ENCODE measurements around the gene STRIT1. TPM values are rescaled to one million over a fixed set of nuclear protein-coding genes. Genes with fewer than 3 reads are reported as not detected.
"Not testable (repeated sequence)": the region's sequence is repeated elsewhere in the genome, so short reads cannot be mapped to it uniquely, and the experiment has no call there.

STRIT1 gene
- total RNA-seq, 2 donors from 2014 or later: not detected

DNA sequence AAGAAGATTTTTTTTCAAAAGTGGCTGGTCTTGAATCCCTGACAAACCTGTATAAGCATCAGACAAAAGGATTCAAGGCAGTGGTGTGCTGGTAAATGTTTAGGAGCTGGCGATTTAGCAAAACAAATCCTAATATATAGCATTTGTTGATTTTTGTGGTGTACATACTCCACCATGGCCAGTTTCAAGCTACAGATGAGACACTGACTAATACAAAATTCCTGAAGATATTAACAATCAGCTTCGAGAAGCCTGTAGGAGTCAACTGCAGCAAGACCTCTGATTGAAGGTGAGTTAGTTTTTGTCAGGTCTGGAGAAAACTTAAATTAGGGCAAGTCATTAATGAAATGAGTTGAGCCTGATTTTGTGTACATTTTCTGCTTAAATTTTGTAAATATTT, 6.7 kb downstream of the STRIT1 start:
- no peaks in the 10 kb centered on the region for H3K36me3 Mint-ChIP-seq

GRCh38 chr3:155285936-155286335, 7.5 kb downstream of the STRIT1 start:
- no peak overlapping the region for H3K27ac Mint-ChIP-seq
- H3K36me3 Mint-ChIP-seq: no peaks in the 10 kb centered on the region
- no peak for DNase-seq (ENCODE audit: low spot score in 2 of 2)
- no peak for ATAC-seq
- H3K9me3 Mint-ChIP-seq: no peaks in the 10 kb centered on the region

More for the DNA sequence above, 6.7 kb downstream of the STRIT1 start:
- DNase-seq (ENCODE audit: low spot score in 2 of 2): no peak
- no peak overlapping the region for H3K27ac Mint-ChIP-seq
- H3K9me3 Mint-ChIP-seq: no peaks in the 10 kb centered on the region
- no peak for ATAC-seq

DNA sequence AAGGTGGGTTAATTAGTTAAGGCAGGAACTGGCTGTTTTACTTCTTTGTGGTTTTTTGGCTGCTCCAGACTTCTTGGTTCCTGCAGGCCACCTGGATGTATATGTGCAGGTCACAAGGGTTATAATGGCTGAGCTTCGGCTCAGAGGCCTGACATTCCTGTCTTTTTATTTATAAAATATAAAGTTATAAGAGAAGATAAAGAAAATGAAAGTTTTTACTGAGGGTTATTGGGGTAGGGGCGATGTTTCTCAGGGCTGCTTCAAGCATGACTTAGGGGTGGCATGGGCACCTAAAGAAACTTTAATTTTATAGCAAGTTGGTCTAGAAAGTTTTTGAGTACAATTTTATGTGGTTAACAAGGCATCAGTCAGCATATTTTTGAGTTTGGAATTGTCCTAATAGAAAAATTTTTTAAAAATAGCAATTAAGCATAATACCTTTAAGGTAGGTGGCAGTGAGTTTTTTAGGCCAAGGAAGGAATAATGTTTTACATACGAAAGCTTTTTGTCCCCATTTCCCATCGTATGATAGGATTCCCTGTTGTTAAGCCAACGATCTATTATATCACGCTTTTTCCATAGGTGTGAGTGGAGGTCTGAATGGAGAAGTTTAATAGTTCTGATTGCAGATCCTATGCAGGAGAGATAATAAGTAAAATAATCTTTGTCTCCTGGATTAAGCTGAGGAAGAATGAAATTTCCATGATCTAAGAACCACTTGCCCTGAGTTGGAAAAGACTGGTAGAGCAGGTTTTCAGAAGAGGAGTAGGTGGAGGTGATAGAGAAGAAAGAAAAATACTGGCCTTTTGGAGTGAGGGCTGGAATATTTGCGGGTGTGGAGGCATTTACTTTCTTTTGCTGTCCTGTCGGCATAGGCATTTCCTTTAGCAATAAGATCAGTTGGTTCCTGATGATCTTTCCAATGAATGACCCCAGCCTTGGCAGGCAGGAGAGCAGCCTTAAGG, 10.1 kb downstream of the STRIT1 start:
- H3K36me3 Mint-ChIP-seq: no peaks in the 10 kb centered on the region
- H3K9me3 Mint-ChIP-seq: peaks cover 9 to 11% of the 10 kb centered on the region in 2 donors
- DNase-seq (ENCODE audit: low spot score in 2 of 2) (no peak), ATAC-seq (no peak)
- H3K27ac Mint-ChIP-seq: no peak overlapping the region

GRCh38 chr3:155282385-155283091, 10.9 kb downstream of the STRIT1 start:
- no peak overlapping the region for H3K27ac Mint-ChIP-seq
- H3K9me3 Mint-ChIP-seq: peaks cover 9 to 11% of the 10 kb centered on the region in 2 donors
- DNase-seq (ENCODE audit: low spot score in 2 of 2) (no peak), ATAC-seq (no peak)
- no peaks in the 10 kb centered on the region for H3K36me3 Mint-ChIP-seq

GRCh38 chr3:155281912-155282311, 11.6 kb downstream of the STRIT1 start:
- H3K9me3 Mint-ChIP-seq: peaks cover 9 to 11% of the 10 kb centered on the region in 2 donors
- H3K36me3 Mint-ChIP-seq: no peaks in the 10 kb centered on the region
- DNase-seq (ENCODE audit: low spot score in 2 of 2) (no peak), ATAC-seq (no peak)
- no peak overlapping the region for H3K27ac Mint-ChIP-seq

DNA sequence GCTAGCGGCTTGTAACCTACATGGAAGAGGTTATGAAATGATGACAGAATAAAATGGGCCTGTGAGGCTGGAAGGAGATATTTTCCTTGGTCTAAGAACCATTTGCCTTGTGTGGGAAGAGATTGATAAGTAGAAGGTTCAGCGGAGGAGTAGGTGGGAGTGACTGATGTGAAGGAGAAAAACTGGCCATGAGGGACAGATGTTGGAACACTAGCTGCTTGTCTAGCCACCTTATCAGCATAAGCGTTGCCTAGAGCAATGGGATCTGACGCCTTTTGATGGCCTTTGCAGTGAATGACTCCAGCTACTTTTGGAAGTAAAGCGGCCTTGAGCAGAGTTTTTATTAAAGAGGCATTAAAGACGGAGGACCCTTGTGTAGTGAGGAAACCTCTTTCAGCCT, 17.4 kb downstream of the STRIT1 start:
- not testable (repeated sequence) for DNase-seq (ENCODE audit: low spot score in 2 of 2); ATAC-seq; H3K36me3 Mint-ChIP-seq; H3K27ac Mint-ChIP-seq
- H3K9me3 Mint-ChIP-seq: peaks cover 9 to 11% of the 10 kb centered on the region in 2 donors

DNA sequence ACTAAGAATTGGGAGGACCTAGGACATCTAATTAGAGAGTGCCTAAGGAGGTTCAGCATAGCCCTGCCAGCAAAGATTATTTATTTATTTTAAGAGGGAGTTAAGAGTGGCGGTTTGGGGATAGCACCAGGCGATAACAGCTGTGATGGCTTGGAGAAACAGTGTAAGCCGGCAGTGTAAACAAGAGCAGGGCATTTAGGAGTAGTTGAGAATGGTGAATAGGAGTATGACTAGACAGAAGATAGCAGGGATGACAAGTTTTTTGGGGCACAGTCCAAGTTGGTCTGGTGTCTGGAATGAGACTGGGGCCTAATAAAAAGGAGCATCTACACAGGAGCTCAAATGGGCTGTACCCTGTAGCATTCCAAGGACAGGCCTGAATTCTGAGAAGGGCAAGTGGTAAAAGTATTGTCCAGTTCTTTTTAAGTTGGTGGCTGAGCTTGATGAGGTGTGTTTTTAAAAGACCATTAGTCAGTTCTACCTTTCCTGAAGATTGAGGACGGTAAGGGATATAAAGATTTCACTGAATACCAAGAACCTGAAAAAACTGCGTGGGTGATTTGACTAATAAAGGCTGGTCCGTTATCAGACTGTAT, 18.2 kb downstream of the STRIT1 start:
- not testable (repeated sequence) for H3K36me3 Mint-ChIP-seq; H3K27ac Mint-ChIP-seq; ATAC-seq; DNase-seq (ENCODE audit: low spot score in 2 of 2)
- peaks cover 9 to 11% of the 10 kb centered on the region in 2 donors for H3K9me3 Mint-ChIP-seq

DNA sequence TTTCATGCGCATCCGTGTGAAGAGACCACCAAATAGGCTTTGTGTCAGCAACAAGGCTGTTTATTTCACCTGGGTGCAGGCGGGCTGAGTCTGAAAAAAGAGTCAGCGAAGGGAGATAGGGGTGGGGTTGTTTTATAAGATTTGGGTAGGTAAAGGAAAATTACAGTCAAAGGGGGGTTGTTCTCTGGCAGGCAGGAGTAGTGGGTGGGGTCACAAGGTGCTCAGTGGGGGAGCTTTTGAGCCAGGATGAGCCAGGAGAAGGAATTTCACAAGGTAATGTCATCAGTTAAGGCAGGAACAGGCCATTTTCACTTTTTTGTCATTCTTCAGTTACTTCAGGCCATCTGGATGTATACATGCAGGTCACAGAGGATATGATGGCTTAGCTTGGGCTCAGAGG, 19.0 kb downstream of the STRIT1 start:
- H3K27ac Mint-ChIP-seq, ATAC-seq, H3K9me3 Mint-ChIP-seq: not testable (repeated sequence)

DNA sequence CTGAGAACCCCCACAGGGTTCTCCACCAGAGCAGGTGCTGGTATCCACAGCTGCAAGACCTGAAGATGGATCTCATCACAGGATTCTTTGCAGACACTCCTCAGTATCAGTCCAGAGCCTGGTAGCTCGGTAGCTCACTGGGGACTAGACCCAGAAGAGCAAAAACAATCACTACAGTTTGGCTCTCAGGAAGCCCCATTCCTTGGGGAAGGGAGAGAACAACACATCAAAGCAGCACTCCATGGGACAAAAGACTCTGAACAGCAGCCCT, 22.2 kb downstream of the STRIT1 start:
- Mint-ChIP-seq H3K27ac (no peak overlapping the region), H3K9me3 (no peaks in the 10 kb centered on the region), H3K36me3 (no peaks in the 10 kb centered on the region)
- DNase-seq (ENCODE audit: low spot score in 2 of 2) (no peak), ATAC-seq (no peak)

More for the DNA sequence above, 19.0 kb downstream of the STRIT1 start:
- DNase-seq (ENCODE audit: low spot score in 2 of 2); H3K36me3 Mint-ChIP-seq: not testable (repeated sequence)

DNA sequence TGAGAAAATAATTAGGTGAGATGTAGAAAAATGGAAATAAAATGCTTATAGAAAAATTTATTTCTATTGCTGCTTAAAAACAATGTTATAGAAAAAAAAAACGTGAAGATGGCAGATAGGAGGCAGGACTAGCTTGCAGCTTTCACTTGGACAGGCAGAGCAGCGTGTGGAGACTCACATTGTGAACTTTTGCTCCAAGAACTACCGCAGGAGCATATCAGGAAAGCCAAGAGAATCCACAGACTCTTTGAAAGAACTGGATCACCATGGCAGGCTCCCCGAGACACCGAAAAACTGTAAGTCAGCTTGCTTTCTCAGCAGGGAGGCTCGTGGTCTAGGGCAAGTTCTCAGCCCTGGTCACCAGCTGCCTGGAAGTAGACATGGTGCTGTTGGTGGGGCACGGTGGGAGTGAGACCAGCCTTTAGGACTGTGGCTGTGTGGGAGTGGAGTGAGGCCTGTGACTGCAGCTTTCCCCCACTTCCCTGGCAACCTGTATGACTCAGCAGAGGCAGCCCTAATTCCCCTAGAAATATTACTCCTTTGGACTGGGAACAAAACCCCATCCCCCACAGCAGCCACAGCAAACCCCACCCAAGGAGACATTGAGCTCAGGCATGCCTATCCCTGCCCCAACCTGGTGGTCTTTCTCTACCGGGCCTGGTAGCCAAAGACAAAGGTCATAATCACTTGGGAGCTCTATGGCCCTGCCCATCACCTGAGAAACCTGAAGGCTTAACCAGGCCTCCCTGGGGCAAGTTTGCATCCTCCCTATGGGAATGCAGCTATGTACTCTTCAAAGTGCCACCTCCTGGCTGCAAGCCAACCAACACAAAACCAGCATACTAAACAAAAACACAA, 22.8 kb downstream of the STRIT1 start:
- no peak overlapping the region for H3K27ac Mint-ChIP-seq
- H3K36me3 Mint-ChIP-seq: no peaks in the 10 kb centered on the region
- DNase-seq (ENCODE audit: low spot score in 2 of 2): no peak
- no peaks in the 10 kb centered on the region for H3K9me3 Mint-ChIP-seq
- ATAC-seq: no peak

DNA sequence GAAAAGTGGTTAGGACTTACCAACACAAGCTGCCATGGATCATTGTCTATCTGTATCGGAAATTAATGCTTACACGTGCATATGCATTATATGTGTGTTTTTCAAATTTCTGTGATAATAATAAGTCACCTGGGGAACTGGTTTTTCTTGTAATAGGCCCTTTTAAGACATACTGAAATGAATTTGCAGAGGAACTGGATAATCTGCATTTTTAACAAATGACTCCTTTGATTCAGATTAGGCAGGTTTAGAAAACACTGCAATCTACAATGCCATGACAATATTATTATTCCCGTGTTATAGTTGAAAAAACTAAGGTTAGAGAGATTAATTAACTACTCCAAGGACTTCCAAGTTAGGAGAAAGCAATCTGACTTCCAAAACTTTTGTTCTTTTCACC, 23.4 kb downstream of the STRIT1 start:
- Mint-ChIP-seq H3K36me3 (no peaks in the 10 kb centered on the region), H3K9me3 (no peaks in the 10 kb centered on the region), H3K27ac (no peak overlapping the region)
- no peak for ATAC-seq
- DNase-seq (ENCODE audit: low spot score in 2 of 2): no peak

DNA sequence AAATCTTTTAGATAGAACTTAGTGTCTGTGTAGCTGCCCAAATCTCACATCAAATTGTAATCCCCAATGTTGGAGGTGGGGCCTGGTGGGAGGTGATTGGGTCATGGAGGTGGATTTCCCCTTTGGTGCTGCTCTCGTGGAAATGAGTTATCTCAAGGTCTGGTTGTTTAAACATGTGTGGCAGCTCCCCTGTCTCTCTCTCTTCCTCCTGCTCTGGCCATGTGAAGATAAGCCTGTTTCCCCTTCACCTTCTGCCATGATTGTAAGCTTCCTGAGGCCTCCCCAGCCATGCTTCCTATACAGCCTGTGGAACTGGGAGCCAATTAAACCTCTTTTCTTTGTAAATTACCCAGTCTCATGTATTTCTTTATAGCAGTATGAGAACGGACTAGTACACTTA, 30.6 kb downstream of the STRIT1 start:
- not testable (repeated sequence) for ATAC-seq; H3K36me3 Mint-ChIP-seq; H3K9me3 Mint-ChIP-seq; H3K27ac Mint-ChIP-seq; DNase-seq (ENCODE audit: low spot score in 2 of 2)

DNA sequence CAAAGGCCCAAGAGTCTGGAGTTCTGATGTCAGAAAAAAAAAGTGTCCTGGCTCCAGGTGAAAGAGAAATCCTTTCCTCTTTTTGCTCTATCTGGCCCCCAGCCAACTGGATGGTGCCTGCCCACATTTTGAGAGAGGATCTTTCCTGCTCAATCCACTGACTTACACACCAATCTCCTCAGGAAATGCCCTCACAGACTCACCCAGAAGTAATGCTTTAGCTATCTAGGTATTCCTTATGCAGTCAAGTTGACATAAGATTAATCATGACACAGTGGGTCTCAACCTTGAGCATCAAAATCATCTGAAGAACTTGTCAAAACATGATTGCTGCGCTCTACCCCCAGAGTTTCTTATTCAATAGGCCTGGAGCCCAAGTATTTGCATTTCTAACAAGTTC, 31.2 kb downstream of the STRIT1 start:
- DNase-seq (ENCODE audit: low spot score in 2 of 2) (no peak), ATAC-seq (no peak)
- Mint-ChIP-seq H3K27ac (no peak overlapping the region), H3K9me3 (no peaks in the 10 kb centered on the region), H3K36me3 (no peaks in the 10 kb centered on the region)

- Mint-ChIP-seq H3K36me3 (no peaks in the 10 kb centered on the region), H3K9me3 (peaks cover 2 to 4% of the 10 kb centered on the region in 2 donors), H3K27ac (no peak overlapping the region)
- DNase-seq (ENCODE audit: low spot score in 2 of 2) (no peak), ATAC-seq (no peak)
Observed at GRCh38 chr3:155254445-155254844, 39.0 kb downstream of the STRIT1 start.

DNA sequence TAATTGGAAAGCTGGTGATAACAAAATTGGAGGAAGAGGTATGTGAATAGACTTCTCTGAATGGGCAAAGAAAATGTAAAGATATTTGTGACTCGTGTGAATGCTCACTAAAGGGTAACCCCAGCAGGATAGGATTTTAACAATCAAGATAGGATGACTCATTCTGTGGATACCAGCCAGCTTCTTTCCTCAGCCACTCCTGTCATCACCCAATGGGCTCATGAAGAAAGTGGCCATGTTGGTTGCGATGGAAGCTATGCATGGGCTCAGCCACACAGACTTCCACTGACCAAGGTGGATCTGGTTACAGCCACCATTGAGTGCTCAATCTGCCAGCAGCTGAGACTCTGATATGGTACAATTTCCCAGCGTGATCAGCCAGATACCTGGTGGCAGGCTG, 40.9 kb downstream of the STRIT1 start:
- no peak for DNase-seq (ENCODE audit: low spot score in 2 of 2)
- H3K27ac Mint-ChIP-seq: no peak overlapping the region
- H3K36me3 Mint-ChIP-seq: no peaks in the 10 kb centered on the region
- peaks cover 4% of the 10 kb centered on the region in 2 donors for H3K9me3 Mint-ChIP-seq
- no peak for ATAC-seq

DNA sequence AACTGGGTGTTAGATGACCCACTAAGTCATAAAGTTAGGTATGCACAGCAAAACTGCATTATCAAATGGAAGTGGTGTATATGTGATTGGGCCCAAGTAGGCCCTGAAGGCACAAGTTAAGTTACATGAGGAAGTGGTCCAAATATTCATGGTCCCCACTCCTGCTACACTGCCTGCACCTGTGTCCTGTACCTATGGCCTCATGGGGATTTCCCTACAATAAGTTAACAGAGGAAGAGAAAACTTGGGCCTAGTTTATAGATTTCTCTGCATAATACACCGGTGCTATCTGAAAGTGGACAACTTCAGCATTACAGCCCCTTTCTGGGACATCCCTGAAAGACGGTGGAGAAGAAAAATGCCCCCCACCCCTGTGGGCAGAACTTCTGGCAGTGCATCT, 41.5 kb downstream of the STRIT1 start:
- no peak for DNase-seq (ENCODE audit: low spot score in 2 of 2)
- H3K36me3 Mint-ChIP-seq: no peaks in the 10 kb centered on the region
- H3K27ac Mint-ChIP-seq: no peak overlapping the region
- peaks cover 4% of the 10 kb centered on the region in 2 donors for H3K9me3 Mint-ChIP-seq
- no peak for ATAC-seq
